Measurements from ENCODE around the gene FES. TPM values are rescaled to one million over a fixed set of nuclear protein-coding genes. Genes with fewer than 3 reads are reported as not detected.

FES gene
- total and polyA plus RNA-seq, 7 donors, result 4.9 to 35.5 (median 28.0) TPM

GRCh38 chr15:90904746-90905145, 20.4 kb downstream of the FES start:
- Histone ChIP-seq H3K4me3 (no peak overlapping the region), H3K4me1 (peaks cover 0 to 25% (median 21%) of the 10 kb centered on the region in 4 donors), H3K27me3 (no peaks in the 10 kb centered on the region), H3K27ac (no peak overlapping the region), H3K9me3 (no peaks in the 10 kb centered on the region), H3K36me3 (peaks cover 24 to 48% (median 38%) of the 10 kb centered on the region in 4 donors)
- intact Hi-C loops (cut with DNase I), result no loop called here
- TF ChIP-seq EP300 (IDR thresholded peaks at IDR 0.05), result no peak
- no peak for TF ChIP-seq POLR2AphosphoS5 (IDR thresholded peaks at IDR 0.05)
- TF ChIP-seq POLR2A (IDR thresholded peaks at IDR 0.05), result no peak
- TF ChIP-seq CTCF (IDR thresholded peaks at IDR 0.05), result no peak
- 94 to 97% methylated on average over 9 of the region's 9 CpGs for WGBS, 2 donors
- DNase-seq, result no peak

- Histone ChIP-seq H3K27me3 (no peaks in the 10 kb centered on the region), H3K4me3 (no peak overlapping the region)
- WGBS, 2 donors, result 94 to 97% methylated on average over 28 of the region's 28 CpGs
These were observed 21.2 kb downstream of the FES start for GRCh38 chr15:90905306-90906180.

GRCh38 chr15:90906181-90906849, 22.0 kb downstream of the FES start:
- no peak for DNase-seq
- Histone ChIP-seq H3K27ac (no peak overlapping the region), H3K36me3 (peaks cover 39 to 63% (median 53%) of the 10 kb centered on the region in 4 donors), H3K27me3 (no peaks in the 10 kb centered on the region), H3K4me1 (peaks cover 0 to 25% (median 20%) of the 10 kb centered on the region in 4 donors), H3K9me3 (no peaks in the 10 kb centered on the region), H3K4me3 (no peak overlapping the region)
- no peak for TF ChIP-seq EP300 (IDR thresholded peaks at IDR 0.05)
- no peak for TF ChIP-seq POLR2A (IDR thresholded peaks at IDR 0.05)
- no peak for TF ChIP-seq POLR2AphosphoS5 (IDR thresholded peaks at IDR 0.05)
- no peak for TF ChIP-seq CTCF (IDR thresholded peaks at IDR 0.05)
- intact Hi-C loops (cut with DNase I), result no loop called here
- 97% methylated on average over 11 of the region's 11 CpGs for WGBS, 2 donors

More at GRCh38 chr15:90905306-90906180, 21.2 kb downstream of the FES start:
- Histone ChIP-seq H3K36me3 (peaks cover 32 to 56% (median 45%) of the 10 kb centered on the region in 4 donors), H3K4me1 (peaks cover 0 to 25% (median 21%) of the 10 kb centered on the region in 4 donors), H3K27ac (no peak overlapping the region), H3K9me3 (no peaks in the 10 kb centered on the region)
- no peak for TF ChIP-seq EP300 (IDR thresholded peaks at IDR 0.05)
- no peak for TF ChIP-seq POLR2AphosphoS5 (IDR thresholded peaks at IDR 0.05)
- no peak for TF ChIP-seq POLR2A (IDR thresholded peaks at IDR 0.05)
- TF ChIP-seq CTCF (IDR thresholded peaks at IDR 0.05), result no peak
- intact Hi-C loops (cut with DNase I), result no loop called here
- no peak for DNase-seq

GRCh38 chr15:90907051-90907660, 22.9 kb downstream of the FES start:
- Histone ChIP-seq H3K36me3 (peaks cover 48 to 72% (median 60%) of the 10 kb centered on the region in 4 donors), H3K9me3 (no peaks in the 10 kb centered on the region), H3K4me1 (peaks cover 0 to 21% (median 13%) of the 10 kb centered on the region in 4 donors), H3K27ac (no peak overlapping the region), H3K4me3 (no peak overlapping the region), H3K27me3 (no peaks in the 10 kb centered on the region)
- WGBS, 2 donors, result 84 to 92% methylated on average over 15 of the region's 15 CpGs
- no peak for DNase-seq
- intact Hi-C loops (cut with DNase I), result no loop called here
- TF ChIP-seq POLR2A (IDR thresholded peaks at IDR 0.05) (no peak), EP300 (IDR thresholded peaks at IDR 0.05) (no peak), POLR2AphosphoS5 (IDR thresholded peaks at IDR 0.05) (no peak), CTCF (IDR thresholded peaks at IDR 0.05) (no peak)
